A549 (cell line): ENCODE data around the gene MAOB.

Experiments used
- BHLHE40 ChIP-seq: IDR thresholded peaks from 2 replicates; pipeline ENCODE4 v1.6.1; 2012; ENCODE audit warnings: low read depth, low read length, inconsistent platforms
- JUN ChIP-seq, 2 experiments: fragments of >200 bp; sonication (Bioruptor Twin); formaldehyde crosslinking; IDR thresholded peaks; 2 replicates in 1 of 2; 3 replicates in 1 of 2; pipeline ENCODE4 v1.6.1; 2016 to 2017
- MAFK ChIP-seq: fragments of 450-650 bp; IDR thresholded peaks from 2 replicates; pipeline ENCODE4 v1.6.1; 2014; ENCODE audit not compliant: partially characterized antibody
- MAX ChIP-seq: IDR thresholded peaks from 2 replicates; pipeline ENCODE4 v1.6.1; 2012
- MAZ ChIP-seq: fragments of 150-350 bp; IDR thresholded peaks from 2 replicates; pipeline ENCODE4 v1.6.1; 2014; ENCODE audit warnings: antibody characterized with exemption, low read depth, low read length, borderline replicate concordance
- NPAS2 ChIP-seq: fragments of 250-450 bp; sonication (Bioruptor Pico); IDR thresholded peaks from 2 replicates; pipeline ENCODE4 v1.8.0; 2022; ENCODE audit warnings: mild to moderate bottlenecking, moderate library complexity, borderline replicate concordance
- POLR2A ChIP-seq: IDR thresholded peaks from 2 replicates; pipeline ENCODE4 v1.6.1; 2012; ENCODE audit warnings: mild to moderate bottlenecking, low read length
- ZNF302 ChIP-seq: fragments of 250-450 bp; sonication (Bioruptor Pico); IDR thresholded peaks from 2 replicates; pipeline ENCODE4 v1.9.0; 2021; ENCODE audit warnings: inconsistent platforms, mild to moderate bottlenecking, moderate library complexity
- TF ChIP-seq, protein P1 (sequence below): fragments of >200 bp; sonication (Bioruptor Twin); formaldehyde crosslinking; IDR thresholded peaks from 3 replicates; pipeline ENCODE4 v1.5.1; 2016
- TF ChIP-seq, protein P2 (sequence below): fragments of 200-600 bp; sonication (generic); IDR thresholded peaks from 2 replicates; pipeline ENCODE4 v1.6.1; 2016; ENCODE audit warnings: antibody characterized with exemption, mild to moderate bottlenecking, moderate library complexity

DNA sequence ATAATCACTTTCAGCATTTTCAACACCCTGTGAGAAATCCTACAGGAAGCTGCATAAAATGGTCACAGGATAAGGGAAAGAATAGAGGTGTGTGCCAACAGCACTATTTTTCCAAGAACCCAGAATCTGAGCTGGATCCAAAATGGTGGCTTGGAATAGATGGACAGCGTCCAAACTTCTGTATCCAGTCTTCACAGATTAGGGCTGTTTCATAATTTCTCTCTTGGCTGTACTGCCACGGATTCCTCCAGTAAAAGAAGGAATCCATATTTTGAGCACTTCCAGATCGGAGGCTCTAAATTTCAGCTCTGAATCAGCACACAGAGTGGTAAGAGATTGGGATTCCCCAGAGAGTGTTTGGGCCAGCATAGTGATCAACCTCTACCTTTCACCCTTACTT, 12.2 kb downstream of the MAOB start:
- TF ChIP-seq, protein P1, sequence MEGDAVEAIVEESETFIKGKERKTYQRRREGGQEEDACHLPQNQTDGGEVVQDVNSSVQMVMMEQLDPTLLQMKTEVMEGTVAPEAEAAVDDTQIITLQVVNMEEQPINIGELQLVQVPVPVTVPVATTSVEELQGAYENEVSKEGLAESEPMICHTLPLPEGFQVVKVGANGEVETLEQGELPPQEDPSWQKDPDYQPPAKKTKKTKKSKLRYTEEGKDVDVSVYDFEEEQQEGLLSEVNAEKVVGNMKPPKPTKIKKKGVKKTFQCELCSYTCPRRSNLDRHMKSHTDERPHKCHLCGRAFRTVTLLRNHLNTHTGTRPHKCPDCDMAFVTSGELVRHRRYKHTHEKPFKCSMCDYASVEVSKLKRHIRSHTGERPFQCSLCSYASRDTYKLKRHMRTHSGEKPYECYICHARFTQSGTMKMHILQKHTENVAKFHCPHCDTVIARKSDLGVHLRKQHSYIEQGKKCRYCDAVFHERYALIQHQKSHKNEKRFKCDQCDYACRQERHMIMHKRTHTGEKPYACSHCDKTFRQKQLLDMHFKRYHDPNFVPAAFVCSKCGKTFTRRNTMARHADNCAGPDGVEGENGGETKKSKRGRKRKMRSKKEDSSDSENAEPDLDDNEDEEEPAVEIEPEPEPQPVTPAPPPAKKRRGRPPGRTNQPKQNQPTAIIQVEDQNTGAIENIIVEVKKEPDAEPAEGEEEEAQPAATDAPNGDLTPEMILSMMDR: no peak
- TF ChIP-seq NPAS2 (no peak), MAX (no peak), BHLHE40 (no peak), MAZ (no peak), ZNF302 (CRISPR knock-in tag) (no peak), POLR2A (no peak), JUN (IDR thresholded peaks at IDR 0.05) (no peak), MAFK (no peak)
- TF ChIP-seq, protein P2, sequence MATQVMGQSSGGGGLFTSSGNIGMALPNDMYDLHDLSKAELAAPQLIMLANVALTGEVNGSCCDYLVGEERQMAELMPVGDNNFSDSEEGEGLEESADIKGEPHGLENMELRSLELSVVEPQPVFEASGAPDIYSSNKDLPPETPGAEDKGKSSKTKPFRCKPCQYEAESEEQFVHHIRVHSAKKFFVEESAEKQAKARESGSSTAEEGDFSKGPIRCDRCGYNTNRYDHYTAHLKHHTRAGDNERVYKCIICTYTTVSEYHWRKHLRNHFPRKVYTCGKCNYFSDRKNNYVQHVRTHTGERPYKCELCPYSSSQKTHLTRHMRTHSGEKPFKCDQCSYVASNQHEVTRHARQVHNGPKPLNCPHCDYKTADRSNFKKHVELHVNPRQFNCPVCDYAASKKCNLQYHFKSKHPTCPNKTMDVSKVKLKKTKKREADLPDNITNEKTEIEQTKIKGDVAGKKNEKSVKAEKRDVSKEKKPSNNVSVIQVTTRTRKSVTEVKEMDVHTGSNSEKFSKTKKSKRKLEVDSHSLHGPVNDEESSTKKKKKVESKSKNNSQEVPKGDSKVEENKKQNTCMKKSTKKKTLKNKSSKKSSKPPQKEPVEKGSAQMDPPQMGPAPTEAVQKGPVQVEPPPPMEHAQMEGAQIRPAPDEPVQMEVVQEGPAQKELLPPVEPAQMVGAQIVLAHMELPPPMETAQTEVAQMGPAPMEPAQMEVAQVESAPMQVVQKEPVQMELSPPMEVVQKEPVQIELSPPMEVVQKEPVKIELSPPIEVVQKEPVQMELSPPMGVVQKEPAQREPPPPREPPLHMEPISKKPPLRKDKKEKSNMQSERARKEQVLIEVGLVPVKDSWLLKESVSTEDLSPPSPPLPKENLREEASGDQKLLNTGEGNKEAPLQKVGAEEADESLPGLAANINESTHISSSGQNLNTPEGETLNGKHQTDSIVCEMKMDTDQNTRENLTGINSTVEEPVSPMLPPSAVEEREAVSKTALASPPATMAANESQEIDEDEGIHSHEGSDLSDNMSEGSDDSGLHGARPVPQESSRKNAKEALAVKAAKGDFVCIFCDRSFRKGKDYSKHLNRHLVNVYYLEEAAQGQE: no peak
